A673 (cell line): ENCODE results near the gene IQGAP2.

Source experiments
- CTCF ChIP-seq: fragments of 300-800, 200-600 bp; sonication (generic); conservative IDR thresholded peaks from 2 replicates; pipeline ENCODE4 v1.5.1; 2017; ENCODE audit warnings: low read depth, mild to moderate bottlenecking, antibody characterized with exemption, low read length, moderate library complexity, mixed read lengths
- EZH2 ChIP-seq: fragments of 200-600 bp; sonication (generic); IDR thresholded peaks from 2 replicates; pipeline ENCODE4 v1.6.1; 2017; ENCODE audit warnings: borderline replicate concordance, low read depth, mild to moderate bottlenecking, mixed read lengths, antibody characterized with exemption, low read length; ENCODE audit not compliant: poor library complexity, severe bottlenecking

GRCh38 chr5:76716456-76717157 is 313.5 kb downstream of the IQGAP2 start:
- TF ChIP-seq EZH2 = no peak
- no peak for TF ChIP-seq CTCF
